GM18507 (cell line): Measurements from ENCODE around the gene RASA3.
A peak's percentile ranks its signal among the peaks of the same experiment; 100 is the strongest.
"Not testable (repeated sequence)": the region's sequence is repeated elsewhere in the genome, so short reads cannot be mapped to it uniquely, and the experiment has no call there.

Source experiments
- DNase-seq: peaks from one replicate; pipeline ENCODE4 v3.0.0; 2011; ENCODE audit warnings: low read depth; ENCODE audit not compliant: insufficient read length; ENCODE audit errors: extremely low spot score
- FAIRE-seq: peaks from 2 replicates; lab custom pipeline; 2011; peaks lifted over from hg19 to GRCh38; lab: Jason Lieb, UNC

The RASA3 gene

DNA sequence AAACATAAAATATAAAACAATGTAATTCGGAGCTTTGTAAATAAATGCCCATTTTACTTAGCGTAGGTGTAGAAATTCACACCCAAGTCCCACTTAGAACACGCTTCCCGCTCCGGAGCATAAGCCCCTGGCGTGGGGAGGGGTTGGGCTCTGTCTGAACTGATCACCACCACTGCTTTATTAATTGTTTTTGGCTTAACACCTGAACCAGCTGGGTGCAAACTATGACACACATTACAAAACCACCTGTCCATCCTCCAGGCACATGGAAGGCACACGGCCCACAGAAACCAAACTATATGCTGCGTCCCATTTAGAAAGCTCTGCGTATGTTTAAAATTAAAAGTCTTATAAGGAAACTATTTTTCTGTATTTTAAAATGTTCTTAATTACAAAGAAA, 25.9 kb downstream of the RASA3 start:
- FAIRE-seq (no peak), DNase-seq (no peak)

GRCh38 chr13:114105521-114106225, 26.8 kb downstream of the RASA3 start:
- FAIRE-seq, result no peak
- no peak for DNase-seq

- FAIRE-seq (no peak), DNase-seq (no peak)
Measured at GRCh38 chr13:114104655-114105520, 27.5 kb downstream of the RASA3 start.

- FAIRE-seq (no peak), DNase-seq (no peak)
Measured at GRCh38 chr13:114103801-114104654, 28.4 kb downstream of the RASA3 start.

DNA sequence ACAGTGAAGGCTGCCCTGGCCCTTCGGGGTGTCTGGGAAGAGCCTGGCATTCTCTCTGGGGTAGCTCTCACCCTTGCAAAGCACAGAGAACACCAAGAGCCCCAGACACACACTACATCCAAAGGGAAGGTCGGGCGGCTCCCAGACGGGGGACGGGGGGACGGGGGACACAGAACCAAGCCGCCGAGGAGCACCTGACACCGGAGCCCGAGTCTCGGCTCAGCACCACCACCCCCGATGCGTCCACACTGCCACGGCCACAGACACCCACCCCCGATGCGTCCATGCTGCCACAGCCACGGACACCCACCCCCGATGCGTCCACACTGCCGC, 29.2 kb downstream of the RASA3 start:
- DNase-seq, FAIRE-seq: not testable (repeated sequence)

DNA sequence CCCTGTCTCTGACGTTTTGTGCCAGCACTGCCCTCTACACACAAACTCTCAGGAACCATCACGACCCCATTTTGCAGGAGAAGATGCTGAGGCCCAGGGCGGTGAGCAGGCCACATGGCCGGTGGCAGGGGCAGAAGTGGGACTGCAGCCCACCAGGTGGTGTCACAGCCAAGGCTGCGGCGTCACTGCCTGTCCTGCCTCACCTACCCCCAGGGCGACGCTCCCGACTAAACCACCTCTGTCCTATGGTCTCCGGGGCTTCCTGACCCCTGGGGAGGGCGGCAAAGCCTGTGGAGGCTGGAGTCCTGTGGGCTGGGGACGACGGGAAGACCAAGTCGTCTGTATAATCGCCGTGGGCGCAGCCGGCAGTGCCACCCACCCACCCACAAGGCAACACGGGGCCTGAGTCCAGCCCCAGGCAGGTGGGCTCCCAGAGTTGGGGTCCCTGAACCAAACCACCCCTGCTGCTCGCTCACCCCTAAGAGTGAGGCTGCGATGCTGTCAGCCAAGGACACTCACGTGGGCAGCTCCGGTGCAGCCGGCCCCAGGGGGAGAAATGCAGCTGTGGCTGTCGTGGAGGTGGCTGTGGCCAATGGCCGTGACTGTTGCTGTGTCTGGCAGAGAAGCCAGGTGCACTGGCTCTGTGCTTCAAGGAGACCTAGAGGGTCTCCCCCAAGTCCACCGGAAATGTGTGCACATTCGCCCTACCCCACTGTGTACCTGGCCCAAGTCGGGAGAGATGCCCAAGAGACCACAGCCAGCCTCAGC, 29.7 kb downstream of the RASA3 start:
- DNase-seq (no peak), FAIRE-seq (no peak)

GRCh38 chr13:114102131-114102520, 30.3 kb downstream of the RASA3 start:
- no peak for DNase-seq
- no peak for FAIRE-seq

GRCh38 chr13:114101358-114102130, 30.9 kb downstream of the RASA3 start:
- DNase-seq (no peak), FAIRE-seq (no peak)

DNA sequence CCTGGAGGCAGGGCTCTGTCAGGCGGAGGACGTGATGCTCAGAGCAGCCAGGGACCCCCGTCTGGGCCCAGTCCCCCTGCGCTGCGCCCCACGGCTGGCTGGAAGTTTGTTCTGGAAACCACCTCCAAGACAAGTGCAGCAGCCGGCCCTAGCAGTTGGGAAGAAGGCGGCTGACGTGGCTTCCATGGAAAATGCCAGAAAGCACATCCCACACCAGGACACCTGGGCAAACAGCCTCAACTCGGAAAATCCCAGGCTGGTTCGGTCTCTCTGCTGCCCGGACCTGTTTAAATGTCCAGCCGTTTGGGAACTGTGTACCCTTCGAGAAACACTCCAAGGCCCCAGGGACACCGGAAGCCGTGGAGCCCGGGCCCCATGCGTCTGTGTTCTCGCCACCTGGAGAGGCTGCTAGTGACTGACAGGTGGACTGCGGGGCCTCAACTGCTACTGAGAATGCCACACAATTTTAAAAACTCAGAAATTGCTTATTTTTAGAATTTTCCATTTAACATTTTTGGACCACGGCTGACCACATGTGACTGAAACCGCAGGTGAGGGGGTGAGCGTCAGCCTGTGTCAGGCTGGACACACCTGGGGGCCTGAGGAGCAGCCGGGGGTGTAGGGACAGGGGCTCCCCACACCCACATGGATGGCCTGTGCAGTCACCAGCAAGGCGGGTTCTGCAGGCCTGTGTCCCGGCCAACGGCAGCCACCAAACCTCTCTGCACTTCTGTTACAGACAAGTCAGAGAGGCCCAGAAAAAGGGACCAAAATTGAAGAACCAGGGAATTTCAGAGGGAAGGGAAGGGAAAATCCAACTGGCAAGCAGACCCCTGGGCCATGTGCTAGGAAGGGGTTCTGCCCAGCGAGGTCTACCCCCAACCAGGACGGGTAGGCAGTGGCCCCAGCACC, 31.7 kb downstream of the RASA3 start:
- DNase-seq (no peak), FAIRE-seq (no peak)

DNA sequence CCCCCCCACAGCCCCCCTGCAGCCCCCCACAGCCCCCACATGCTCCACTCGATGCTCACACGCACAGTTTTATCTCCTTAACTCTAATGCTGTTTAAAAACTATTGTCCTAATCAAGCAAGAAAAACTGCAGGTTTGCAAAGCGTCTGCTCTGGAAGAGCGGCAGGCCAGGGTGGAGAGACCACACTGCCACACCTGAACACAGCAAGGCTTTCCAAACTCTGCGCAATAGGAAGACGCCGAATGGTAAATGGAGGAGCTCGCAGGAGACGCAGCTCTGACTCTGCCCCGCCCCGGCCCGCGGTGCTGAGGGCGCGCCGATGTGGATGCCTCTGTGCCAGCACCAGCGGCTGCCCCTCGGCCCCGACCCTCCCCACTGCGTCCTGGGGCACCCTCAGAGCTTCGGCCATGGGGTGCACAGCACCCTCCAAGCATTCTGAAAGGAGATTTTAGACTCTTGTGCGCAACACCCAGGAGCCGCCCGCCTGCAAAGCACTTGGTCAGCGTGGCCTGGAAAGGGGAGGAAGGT, 32.4 kb downstream of the RASA3 start:
- FAIRE-seq, result no peak

DNA sequence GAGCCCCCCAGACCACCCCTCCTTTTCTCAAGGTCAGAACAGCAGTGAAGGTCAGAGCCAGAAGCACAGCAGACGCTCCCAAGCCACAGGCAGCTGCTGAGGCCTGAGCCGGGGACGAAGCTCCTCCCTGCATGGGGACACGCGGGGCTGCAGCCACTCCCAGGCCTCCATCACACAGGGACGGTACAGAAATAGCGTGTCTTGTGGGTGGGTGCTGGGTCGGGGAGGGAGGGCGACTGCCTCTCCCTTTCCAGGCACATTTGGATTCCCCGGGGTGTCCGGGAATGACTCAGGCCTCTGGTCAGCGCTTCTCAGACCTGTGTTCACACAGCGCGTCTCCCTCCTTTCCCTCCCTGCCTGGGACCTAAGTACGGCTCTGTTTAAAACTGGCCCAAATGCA, 33.2 kb downstream of the RASA3 start:
- FAIRE-seq (no peak), DNase-seq (peak; percentile 47)

More for the DNA sequence above, 32.4 kb downstream of the RASA3 start:
- no peak for DNase-seq

DNA sequence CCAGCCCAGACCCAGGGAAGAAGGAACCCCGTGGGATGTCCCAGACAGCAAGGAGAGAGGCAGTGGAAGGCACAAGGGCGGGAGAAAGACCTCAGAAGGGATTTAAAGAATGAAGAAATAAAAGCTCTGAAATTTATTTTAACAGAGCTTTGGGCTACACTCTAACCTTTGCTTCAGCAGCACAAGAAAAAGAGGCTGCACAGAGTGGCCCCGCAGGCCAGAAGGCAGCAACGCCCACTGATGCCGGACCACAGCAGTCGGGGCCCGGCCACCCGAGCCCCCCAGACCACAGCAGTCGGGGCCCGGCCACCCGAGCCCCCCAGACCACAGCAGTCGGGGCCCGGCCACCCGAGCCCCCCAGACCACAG, 33.8 kb downstream of the RASA3 start:
- not testable (repeated sequence) for FAIRE-seq, DNase-seq

- no peak for DNase-seq
- FAIRE-seq, result no peak
Measured at GRCh38 chr13:114097893-114098688, 34.3 kb downstream of the RASA3 start.

GRCh38 chr13:114097212-114097892, 35.1 kb downstream of the RASA3 start:
- no peak for DNase-seq
- FAIRE-seq, result no peak

DNA sequence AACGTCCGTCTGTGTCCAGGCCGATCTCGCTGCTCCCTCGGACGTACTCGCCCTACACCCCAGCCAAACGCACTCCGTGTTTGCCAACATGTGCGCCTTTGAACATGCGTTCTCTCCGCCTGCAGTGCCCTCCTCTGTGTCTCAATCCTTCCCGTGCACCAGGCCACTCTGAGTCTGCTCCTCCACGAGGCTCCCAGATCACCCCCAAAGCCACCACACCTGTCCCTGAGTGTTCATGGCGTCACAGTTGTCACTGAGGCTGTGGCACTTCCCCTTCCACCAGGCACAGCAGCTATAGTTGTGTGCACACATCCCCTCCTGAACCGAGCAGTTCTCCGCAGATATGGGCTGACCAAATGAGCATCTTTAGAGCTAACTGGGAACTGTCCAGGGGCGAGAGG, 35.6 kb downstream of the RASA3 start:
- FAIRE-seq (no peak), DNase-seq (no peak)

- no peak for DNase-seq
Measured at GRCh38 chr13:114096031-114096485, 36.4 kb downstream of the RASA3 start.

More at GRCh38 chr13:114096031-114096485, 36.4 kb downstream of the RASA3 start:
- FAIRE-seq, result no peak
